Activated T-helper 1 cell treated with Interleukin-2 at 50 U/mL for 16 hours (primary cell): ENCODE data around the gene BOK.

ENCODE experiments used
- DNase-seq: peaks from one replicate; pipeline ENCODE4 v3.0.0-alpha.2; 2020; ENCODE audit warnings: low read depth

The BOK gene

DNA sequence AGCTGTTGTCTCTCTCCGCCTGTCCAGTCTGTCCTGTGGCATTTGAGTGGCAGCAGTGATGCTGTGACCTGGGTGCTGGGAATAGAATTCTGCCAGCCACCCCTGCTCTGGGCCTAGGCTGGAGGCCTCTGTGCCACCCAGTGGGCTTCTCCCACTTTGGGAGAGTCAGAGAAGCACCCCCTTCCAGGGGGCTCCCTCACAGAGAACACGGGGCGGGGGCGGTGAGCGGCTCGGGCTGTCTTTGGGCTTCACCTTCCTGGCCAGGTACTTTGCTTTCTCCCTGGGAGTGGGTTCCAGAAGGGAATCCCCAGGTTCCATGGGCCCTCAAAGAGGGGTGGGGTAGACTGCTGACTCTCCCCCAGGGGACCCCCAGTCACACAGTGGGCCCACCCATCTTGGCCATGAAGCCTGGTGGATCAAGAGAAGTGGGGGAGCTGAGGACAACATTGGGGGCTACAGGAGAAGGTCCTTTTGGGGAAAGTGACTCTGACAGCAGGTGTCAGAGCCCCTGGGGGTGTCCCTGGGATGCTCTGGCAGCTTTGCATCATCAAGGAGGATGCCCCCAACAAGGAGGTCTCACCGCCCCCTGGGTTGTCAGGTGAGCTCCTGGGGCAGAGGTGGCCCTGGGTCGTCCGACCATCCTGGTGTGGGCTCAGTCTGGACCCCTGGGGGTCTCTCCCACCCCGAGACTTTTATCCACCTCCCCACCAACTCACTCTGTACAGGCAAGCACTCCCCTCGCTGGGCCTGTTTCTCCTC is 18.8 kb upstream of the BOK start:
- DNase-seq = no peak

DNA sequence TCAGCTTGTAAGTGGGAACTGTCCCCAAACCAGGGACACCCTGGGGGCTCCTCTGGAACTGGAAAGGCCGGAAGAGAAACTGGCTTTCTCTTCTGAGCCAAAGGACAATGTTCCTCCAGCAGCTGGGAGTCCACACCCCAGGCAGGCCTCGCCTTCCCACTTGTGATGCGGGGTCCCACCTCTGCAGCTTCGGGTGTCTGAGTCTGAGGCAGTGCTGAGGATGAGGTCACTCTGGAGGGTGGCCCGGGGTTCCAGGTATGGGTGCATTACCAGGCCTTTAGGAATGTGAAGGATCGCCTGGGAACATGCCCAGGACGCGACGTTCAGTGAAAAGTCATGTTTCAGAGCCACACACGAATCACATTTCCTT is 18.2 kb upstream of the BOK start:
- no peak for DNase-seq

DNA sequence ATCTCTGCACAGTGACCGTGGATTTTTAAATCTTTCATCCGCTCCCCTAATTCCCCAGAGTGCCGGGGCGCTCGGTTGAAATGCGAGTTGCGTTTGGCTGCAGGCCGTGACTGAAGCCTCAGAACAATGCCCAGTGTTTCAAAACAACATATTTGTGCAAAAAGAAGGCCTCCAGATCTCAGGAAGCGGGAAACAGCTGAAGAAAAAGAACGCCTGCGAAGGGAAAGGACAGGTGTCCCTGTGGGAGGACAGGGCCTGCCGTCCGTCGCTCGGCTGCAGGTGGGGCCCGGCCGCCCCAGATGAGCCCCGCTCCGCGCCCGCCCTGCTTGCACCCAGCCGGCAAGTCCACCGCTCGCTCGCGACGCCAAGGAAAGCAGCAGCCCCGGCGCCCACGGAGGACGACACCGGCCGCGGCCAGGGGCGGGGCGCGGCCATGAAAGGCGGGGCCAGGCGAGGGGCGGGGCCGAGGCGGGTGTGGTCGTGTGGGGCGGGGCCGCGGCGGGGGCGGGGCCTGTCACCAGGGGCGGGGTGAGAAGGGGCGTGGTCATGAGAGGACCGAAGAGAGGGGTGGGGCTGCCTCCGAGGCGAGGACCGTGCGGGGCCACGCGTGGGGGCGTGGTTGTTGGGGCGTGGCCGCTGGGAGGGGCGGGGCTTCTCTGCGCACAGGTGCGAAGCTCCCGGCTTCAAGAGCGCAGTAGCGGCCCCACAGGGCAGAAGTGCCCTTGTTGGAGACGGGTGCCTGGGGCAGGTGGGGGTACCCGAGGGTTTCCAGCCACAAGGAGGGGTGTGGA is 17.6 kb upstream of the BOK start:
- peak; percentile 42 for DNase-seq

DNA sequence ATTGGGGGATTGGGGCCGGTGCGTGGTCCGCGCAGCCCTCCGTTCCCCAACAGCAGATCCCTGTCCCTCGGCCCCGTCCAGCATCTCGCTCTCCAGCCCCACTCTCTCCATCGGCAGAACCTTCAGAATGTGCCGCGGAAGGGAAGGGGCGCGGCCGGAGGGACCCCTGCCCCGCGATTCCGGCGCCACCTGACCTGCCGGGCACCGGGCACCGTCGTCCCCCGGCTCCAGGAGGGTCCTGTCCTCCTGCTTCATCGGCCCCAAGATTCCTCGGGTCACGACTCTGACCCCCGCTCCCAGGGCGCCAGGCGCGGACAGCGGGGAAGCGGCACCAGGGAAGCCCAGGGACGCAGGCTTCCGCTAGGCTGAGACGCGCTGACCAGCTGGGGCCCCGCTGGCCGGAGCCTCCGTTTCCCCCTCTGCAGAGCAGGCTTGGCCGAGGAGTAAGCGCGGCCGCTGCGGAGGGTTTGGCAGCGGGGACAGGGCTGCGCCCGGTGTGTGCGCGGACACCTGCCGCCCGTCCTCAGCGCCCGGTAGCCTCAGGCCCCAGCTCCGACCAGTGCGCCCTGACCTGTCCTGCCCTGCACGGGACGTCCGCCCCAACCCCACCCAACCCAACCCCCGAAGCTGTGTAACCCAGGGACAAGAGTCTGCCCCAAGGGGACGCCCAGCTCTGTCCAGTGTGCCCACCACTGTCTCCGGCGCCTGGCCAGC is 16.8 kb upstream of the BOK start:
- no peak for DNase-seq

DNA sequence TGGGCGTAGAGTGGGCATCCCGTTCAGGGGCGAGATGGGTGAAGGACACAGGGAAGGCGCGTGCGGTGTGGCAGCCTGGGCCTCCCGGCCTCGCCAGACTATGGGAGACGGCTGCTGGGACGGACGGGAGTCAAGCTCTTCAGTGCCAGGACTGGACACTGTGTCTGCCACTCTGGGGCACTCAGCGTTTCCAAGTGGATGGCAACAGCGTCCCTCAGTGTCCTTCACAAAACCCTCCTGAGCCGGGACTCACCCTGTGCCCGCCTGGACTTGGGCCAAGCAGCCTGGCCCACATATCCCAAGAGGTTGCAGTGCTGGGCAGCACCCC is 16.3 kb upstream of the BOK start:
- no peak for DNase-seq

DNA sequence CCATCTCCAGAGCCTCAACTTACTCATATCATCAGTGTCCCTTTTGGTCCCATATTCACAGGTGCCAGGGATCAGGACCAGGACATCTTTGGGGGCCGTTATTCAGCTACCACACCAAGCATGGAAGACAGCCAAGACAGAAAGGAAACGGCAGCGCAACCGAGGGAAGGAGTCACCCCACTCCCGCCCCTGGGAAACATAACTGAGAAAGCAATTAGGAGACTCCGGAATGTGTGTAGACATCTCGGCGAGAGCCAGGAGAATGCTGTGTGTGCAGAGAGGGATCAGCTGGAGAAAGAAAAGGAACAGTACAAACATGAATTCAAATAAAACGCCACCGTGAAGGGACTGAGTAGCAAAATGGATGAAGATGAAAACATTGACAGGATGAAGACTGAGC is 13.4 kb upstream of the BOK start:
- no peak for DNase-seq

DNA sequence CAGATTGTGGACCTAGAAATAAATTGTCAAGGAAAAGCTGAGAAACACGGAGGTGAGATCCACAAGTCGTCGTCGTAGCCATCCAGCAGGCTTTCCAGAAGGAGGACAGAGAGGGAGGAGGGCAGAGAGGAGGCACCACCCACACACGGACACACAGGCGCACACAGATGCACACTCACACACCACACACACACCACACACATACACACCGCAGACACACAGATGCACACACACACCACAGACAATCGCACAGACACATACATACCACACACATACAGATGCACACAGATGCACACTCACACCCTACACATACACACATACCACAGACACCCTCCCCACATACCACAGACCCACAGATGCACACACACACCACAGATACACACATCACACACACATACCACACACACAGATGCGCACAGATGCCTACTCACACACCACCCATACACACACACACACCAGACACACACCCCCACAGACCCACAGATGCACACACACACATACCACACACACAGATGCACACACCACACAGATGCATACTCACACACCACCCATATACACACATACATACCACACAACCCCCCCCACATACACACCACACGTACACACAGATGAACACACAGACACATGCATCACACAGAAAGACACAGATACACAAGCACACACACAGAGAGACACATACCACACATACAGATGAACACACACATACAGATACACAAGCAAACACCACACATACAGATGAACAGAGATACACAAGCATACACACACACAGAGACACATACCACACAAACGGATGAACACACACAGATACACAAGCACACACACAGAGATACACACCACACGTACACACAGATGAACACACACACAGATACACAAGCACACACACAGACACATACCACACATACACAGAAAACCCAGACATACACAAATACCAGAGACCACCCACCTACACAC is 12.7 kb upstream of the BOK start:
- DNase-seq = no peak

DNA sequence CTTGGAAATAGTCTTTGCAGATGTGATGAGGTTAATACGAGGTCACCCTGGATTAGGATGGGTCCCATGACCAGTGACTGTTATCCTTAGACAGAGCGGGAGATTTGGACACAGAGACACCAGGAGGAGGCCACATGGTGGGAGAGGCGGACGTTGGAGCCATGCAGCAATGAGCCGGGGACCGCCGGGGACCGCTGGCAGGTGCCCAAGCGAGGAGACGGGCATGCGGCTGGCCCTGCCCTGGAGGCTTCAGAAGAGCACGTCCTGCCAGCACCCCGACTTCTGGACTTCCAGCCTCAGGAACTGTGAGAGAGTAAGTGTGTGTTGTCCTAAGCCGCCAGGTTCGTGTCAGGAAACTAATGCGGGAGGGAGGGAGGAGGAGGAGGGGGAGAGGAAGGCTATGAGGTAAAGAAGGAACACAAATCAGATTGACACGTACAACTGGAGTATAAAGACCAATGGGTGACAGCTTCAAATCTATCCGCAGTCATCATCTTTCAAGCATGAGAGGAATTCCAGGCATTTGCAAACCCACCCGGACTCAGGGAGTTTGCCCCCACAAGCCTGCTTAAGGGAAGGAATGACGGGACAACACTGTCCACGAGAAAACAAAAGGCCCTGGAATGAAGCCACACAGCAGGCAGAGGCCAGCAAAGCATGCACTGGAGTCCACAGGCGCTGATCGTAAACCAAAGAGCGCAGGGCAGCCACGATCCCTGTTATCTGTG is 11.6 kb upstream of the BOK start:
- no peak for DNase-seq

DNA sequence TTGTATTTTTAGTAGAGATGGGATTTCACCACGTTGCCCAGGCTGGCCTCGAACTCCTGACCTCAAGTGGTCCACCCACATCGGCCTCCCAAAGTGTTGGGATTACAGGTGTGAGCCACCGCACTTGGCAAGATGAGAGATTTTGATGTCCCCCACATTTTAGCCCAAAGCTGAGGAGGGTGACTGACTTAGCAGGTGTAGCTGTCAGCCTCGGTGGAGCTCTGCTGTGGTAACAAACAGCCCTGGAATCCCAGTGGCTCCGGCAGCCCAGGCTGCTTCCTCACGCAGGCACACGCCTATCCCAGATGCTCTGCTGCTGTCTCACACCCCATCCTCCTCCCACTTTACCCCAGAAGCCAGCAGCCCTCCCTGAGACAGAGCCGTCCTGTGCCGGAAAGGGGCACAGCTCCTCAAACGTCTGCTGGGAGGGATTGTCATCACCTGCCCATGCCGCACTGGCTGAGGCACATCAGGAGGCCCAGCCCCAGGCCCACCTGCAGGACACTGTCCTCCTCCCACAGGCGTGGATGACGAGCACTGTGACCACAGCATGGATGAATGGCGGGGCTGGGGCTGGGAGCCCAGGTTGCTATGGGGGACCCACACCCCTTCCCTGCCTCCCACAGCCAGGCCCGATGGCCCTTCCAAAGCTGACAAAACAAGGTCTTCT is 10.6 kb upstream of the BOK start:
- DNase-seq = no peak

DNA sequence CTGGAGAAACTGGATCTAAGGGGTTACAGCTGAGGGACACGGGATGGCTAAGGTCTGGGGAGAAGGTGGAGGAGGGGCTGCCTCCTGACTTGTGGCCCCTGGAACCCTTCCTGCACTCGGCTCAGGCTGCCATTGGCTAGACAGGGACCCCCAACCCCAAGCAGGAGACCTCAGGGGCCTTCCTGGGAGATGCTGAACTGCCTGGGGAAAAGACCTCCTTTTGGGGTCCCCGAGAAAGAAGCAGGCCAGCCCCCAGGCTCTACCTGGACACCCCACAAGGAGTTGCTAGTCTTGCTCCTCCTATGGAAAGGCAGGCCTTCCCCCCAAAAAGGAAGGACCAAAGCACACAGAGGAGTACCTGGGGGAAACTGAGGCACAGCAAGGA is 10.1 kb upstream of the BOK start:
- no peak for DNase-seq

DNA sequence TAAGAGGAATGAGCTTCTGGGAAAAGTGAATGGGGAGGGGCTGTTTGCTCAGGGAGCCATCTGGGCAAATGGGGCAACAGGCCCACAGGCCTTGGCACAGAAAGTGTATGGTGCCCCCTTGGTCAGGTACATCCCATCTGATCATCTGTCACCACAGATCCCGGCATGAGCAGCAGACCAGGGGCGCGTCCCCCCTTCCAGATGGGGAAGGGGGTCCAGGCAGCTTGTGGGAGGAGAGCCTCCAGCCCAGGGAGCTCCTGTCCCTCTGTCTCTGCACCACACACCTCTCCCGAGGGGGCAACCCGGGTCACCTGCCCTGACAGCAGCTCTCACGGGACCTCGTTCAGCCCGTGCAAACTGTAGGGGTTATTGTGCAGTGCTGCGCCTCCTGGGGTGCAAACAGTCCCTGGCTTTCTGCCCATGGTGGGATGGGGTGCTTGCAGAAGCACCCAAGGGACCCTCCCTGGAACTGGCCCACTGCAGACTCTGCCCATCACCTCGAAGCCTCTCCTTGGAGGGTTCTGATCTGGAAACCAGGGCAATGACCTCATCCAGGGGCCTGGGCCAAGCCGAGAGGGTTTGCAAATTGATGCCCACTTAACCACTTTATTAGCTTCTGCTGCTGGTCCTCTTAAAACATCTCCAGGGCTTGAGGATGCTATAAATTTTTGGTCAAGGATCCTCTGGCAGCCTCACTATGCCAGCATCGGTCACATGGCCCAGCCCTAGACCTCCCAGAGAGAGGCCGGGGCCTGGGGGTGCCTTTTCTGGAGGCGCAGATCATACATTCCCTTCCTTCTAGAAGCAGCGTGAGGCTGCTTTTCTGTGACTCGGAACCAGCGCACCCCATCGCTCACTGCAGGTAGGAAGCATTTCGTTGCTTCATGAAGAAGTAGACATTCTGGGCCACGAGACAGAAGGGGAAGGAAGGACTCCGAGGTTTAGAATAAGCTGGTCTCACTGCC is 7.6 kb upstream of the BOK start:
- DNase-seq = no peak

DNA sequence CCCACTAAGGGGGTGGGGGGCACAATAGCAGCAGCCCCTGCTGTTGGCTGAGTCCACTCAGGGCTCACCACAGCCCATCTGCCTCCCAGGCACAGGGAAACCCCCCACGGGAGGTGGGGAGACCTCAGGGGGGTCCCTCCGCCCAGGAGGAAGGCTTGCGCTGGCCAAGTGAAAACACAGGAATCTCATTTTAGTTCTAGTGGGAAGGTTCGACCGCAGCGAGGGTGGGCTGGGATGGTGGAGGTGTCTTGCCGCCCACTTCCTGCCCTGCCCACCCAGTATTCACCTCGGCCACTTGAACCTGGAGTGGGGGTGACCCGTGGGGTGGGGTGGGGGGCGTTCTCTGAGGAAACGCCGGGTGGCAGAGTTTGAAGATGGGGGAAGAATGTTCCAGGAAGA is 6.9 kb upstream of the BOK start:
- no peak for DNase-seq

DNA sequence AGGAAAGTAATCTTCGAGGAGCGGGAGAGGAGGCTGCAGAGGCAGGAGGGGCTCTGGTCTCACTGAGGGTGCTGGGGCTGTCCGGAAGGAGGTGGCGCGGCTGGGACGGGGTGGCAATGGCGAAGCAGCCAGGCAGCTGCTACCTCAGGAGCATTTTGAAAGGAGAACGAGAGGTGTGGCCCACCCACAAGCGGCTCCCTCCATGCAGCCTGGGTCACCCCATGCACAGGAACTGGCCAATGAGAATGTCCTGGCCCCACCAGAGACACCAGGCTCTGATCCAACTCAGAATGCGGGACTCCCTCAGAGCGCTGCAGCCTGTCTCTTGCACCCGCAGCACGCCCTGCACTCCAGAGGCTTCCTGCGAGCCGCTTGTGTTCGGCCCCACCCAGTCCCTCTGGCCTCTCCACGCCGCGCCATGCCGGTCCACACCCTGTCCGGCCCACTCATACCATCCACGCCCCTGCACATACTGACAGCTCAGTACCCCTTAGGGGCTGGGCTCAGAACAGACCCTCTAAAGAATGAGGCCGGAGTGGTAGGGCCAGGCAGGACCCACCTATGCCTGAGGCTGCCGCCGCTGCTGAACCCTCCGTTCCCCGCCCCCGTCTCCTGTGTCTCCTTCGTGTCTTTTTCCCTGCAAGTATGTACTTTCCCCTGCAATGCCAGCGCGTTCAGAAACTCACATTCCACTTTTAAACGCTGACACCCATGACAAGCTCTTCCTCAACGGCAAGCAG is 6.4 kb upstream of the BOK start:
- no peak for DNase-seq

DNA sequence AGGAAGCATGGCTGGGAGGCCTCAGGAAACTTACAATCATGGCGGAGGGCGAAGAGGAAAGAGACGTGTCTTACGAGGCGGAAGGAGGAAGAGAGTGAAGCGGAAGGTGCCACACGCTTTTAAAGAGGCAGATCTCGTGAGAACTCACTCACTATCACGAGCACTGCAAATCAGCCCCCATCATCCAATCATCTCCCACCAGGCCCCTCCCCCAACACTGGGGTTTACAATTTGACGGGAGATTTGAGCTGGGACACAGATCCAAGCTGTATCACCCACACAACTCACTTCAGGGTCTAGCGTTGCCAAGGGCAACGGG is 5.1 kb upstream of the BOK start:
- DNase-seq = no peak

DNA sequence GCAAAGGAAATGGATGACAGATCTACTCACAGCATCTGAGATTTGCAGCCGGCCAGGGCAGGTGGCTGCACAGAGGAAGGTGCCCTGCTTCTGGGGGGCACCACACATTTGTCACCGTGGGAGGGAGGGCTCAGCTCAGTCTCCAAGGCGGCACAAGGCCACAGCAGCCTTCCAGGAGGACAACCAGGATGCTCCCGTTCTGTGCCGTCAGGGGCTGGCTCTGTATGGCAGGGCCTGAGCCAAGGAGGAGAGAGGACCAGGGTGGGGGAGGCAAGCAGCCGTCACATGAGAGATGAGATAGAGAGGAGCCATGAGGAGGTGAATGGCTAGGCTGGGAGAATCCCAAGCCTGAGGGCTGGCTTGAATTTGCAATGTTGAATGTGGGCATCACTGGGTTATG is 4.6 kb upstream of the BOK start:
- no peak for DNase-seq

DNA sequence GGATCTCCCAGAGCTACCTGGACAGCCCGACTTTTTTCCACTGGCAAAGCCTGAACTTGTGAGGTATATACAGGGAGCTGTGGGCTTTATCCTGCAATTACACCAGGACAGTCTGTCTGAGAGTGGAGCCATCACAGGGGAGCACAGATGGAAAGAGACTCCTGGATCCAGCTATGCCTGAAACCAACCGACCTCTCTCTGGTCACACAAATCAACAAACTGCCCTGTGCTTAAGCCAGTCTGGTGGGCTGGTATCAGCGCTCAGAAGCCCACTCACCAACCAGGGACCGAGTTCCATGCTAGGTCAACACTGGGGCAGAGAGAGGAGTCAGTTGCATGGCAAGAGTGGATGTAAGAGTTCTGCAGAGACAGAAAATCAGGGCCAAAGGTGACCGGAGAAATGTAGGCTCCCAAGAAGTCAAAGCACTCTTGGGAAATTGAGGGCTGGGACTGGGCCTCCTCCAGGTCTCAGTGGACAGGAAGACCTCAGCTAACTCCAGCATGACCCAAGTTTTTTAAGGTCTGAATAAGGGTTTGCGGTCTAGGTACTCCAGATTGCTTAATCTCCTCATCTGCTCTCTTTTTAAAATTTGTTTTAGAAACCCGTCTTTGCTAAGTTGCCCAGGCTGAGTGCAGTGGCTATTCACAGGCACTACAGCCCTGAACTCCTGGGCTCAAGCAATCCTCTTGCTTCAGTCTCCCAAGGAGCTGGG is 3.8 kb upstream of the BOK start:
- DNase-seq = no peak

DNA sequence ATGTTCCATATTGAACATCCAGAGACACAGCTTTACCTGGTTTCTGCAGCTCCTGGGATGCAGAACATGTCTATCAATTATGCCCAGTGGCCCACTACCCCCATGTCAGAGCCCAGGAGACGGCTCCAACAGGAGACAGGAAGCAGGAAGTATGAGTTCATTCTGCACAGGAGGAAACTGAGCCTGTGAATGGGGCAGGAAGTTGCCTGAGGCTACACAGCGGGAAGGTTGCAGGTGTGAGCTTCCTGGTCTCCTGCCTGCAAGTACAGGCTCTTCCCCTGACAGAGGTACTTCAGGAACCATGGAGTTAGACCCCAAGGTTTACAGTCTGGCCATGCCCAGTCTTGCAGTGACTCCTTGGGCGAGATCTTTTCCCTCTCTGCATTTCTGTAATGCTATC is 2.8 kb upstream of the BOK start:
- no peak for DNase-seq

DNA sequence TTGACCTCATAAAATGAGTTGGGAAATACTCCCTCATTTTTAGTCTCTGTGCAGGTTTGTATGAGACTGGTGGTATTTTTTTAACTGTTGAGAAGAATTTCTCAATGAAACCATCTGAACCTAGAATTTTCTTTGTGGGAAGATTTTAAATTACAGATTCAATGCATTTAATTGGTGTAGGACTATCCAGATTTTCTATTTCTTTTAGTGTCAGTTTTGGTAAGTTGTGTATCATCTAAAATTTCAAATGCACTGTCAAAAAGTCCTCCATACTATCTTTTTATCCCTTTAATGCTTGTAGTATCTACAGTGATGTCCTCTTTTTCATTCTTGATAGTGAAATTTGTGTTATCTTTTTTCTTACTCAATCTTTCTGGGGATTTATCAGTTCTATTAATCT is 1.8 kb upstream of the BOK start:
- DNase-seq = no peak
